Erythroblast (primary cell): ENCODE measurements around the gene BCKDHB.

ENCODE experiments used
- GATA1 ChIP-seq: IDR thresholded peaks from 2 replicates; pipeline ENCODE4 v1.6.1; 2011; ENCODE audit warnings: low read depth, mild to moderate bottlenecking, control low read depth, low read length, moderate library complexity
- POLR2A ChIP-seq: IDR thresholded peaks from 2 replicates; pipeline ENCODE4 v1.6.1; 2011; ENCODE audit warnings: mild to moderate bottlenecking, low read length

DNA sequence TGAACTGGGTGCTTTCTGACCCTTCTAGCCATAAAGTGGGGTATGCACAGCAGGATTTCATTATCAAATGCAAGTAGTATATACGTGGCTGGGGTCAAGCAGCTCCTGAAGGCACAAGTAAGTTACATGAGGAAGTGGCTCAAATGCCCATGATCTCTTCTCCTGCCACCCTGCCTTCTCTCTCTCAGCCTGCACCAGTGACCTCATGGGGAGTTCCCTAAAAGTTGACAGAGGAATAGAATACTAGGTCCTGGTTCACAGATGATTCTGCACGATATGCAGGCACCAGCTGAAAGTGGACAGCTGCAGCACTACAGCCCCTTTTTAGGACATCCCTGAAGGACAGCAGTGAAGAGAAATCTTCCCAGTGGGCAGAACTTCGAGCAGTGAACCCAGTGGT lies 282.0 kb downstream of the BCKDHB start:
- no peak for TF ChIP-seq POLR2A
- TF ChIP-seq GATA1 = no peak
